H1 (cell line): ENCODE results near the gene CD300H. TPM values are rescaled to one million over a fixed set of nuclear protein-coding genes. Genes with fewer than 3 reads are reported as not detected.

ENCODE experiments used
- CBX8 ChIP-seq: fragments of 300-800, 300-1000 bp; sonication (generic); IDR thresholded peaks from 2 replicates; pipeline ENCODE4 v1.7.1; 2016; ENCODE audit warnings: low read depth, low read length, borderline replicate concordance
- KDM4A ChIP-seq: IDR thresholded peaks from one replicate; pipeline ENCODE4 v1.7.1; 2012; ENCODE audit warnings: low read depth, mild to moderate bottlenecking, moderate library complexity, low read length, inconsistent platforms; ENCODE audit not compliant: severe bottlenecking
- KDM5A ChIP-seq: fragments of 200-600 bp; IDR thresholded peaks from 2 replicates; pipeline ENCODE4 v1.7.1; 2012; ENCODE audit warnings: mild to moderate bottlenecking, low read length, inconsistent platforms, mixed read lengths
- MAFK ChIP-seq: IDR thresholded peaks from 2 replicates; pipeline ENCODE4 v1.6.1; 2012; ENCODE audit warnings: low read depth, mild to moderate bottlenecking, improper control_type of control experiment, low read length
- PHF8 ChIP-seq: fragments of 200-600 bp; sonication (generic); conservative IDR thresholded peaks from 2 replicates; pipeline ENCODE4 v1.7.1; 2012; ENCODE audit warnings: low read depth, mild to moderate bottlenecking, inconsistent platforms, low read length, moderate library complexity
- POLR2AphosphoS5 ChIP-seq: IDR thresholded peaks from 2 replicates; pipeline ENCODE4 v1.6.1; 2011; ENCODE audit warnings: low read depth, low read length
- RXRA ChIP-seq: IDR thresholded peaks from 2 replicates; pipeline ENCODE4 v1.6.1; 2011; ENCODE audit warnings: low read depth, mild to moderate bottlenecking, low read length, moderate library complexity; ENCODE audit not compliant: insufficient read depth
- SIRT6 ChIP-seq: IDR thresholded peaks from one replicate; pipeline ENCODE4 v1.7.1; 2012; ENCODE audit warnings: low read length, inconsistent platforms
- SP2 ChIP-seq: IDR thresholded peaks from 2 replicates; pipeline ENCODE4 v1.6.1; 2012; ENCODE audit warnings: mild to moderate bottlenecking, low read length, inconsistent platforms
- SRF ChIP-seq: IDR thresholded peaks from 2 replicates; pipeline ENCODE4 v1.6.1; 2011; ENCODE audit warnings: mild to moderate bottlenecking, low read depth, low read length, moderate library complexity
- polyA plus RNA-seq, 7 experiments: library from polyadenylated mRNA; depleted of rRNA in 3 of 7; stranded (reverse) in 5 of 7; unstranded in 2 of 7; fragments of >200 nt in 5 of 7; fragments of 200-250 nt in 2 of 7; gene quantifications; 1 replicate in 5 of 7; 2 replicates in 1 of 7; 4 replicates in 1 of 7; pipeline versions ENCODE4 v1.2.1 to v1.2.3, GENCODE V29; 2011 to 2013; ENCODE audit warnings: missing spikeins in 2 of 7, mixed read lengths in 2 of 7
- total RNA-seq: library from RNA; stranded (reverse); fragmentation: NEBNext Ultra II Directional; extraction: Animal tissue kit (Norgen Biotek cat#: 25700); gene quantifications from 2 replicates; pipeline ENCODE4 v1.2.1, GENCODE V29; 2021

CD300H gene
- total and polyA plus RNA-seq, 2 of the 8 experiments (the other 6 are each of a cell fraction or from before 2014, with no cell fraction given), result not detected

DNA sequence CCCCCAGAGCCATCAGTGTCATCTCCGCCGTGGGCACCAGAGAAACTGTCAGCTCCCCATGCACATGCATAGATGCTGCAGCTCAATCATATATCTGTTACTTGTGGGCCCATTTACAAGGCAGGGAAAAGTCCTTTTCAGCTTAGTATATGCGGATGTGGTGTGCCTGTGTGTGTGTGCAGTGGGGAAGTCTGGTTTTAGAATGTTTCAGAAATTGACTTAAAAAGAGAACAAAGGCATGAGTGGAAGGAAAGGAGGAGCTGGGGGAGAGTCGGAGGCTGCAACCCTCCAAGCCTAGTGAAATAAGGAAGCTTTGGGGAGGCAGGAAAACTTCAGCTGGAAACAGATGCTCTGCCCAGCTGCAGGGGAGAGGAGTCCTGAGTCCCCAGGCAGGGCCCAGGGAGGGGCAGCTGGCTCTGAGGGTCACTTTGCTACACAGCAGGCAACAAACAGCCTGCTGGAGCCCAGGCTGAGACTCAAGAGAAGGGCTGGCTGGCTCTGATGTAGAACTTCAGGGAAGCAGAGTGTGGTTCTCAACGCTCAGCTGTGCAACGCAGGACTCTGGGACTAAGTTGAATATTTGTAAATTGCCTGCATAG, 35.8 kb upstream of the CD300H start (continued):
- TF ChIP-seq POLR2AphosphoS5 (no peak), SP2 (no peak), CBX8 (no peak), RXRA (no peak), KDM4A (no peak), KDM5A (no peak), SIRT6 (no peak), PHF8 (no peak), SRF (no peak), MAFK (no peak)
- TF ChIP-seq, all 59 proteins: peak for 0
